Epithelial cell of proximal tubule (primary cell): ENCODE data around the gene UNC13C. TPM values are rescaled to one million over a fixed set of nuclear protein-coding genes. Genes with fewer than 3 reads are reported as not detected.
"Not testable (repeated sequence)": the region's sequence is repeated elsewhere in the genome, so short reads cannot be mapped to it uniquely, and the experiment has no call there.

ENCODE experiments used
- DNase-seq: peaks from one replicate; pipeline ENCODE4 v3.0.0-alpha.2; 2011; ENCODE audit warnings: low read depth
- H3K4me3 ChIP-seq: 2 replicates; pipeline ENCODE4 v1.5.1; 2011; ENCODE audit warnings: low read depth, mild to moderate bottlenecking, low read length
- CTCF ChIP-seq: conservative IDR thresholded peaks from 2 replicates; pipeline ENCODE4 v1.5.1; 2012; ENCODE audit warnings: low read depth, mild to moderate bottlenecking, low read length
- total RNA-seq: library from RNA; depleted of rRNA; stranded (reverse); fragments of >200 nt; gene quantifications from 2 replicates; pipeline ENCODE4 v1.2.3, GENCODE V29; 2015

The UNC13C gene
- 0.06 and 0.29 TPM in 2 replicates for total RNA-seq

- H3K4me3 ChIP-seq = peak within 1 kb of the TSS; percentile 46
- no peak for TF ChIP-seq CTCF
- DNase-seq = no peak
These were observed at the start of gene UNC13C for GRCh38 chr15:53978253-53978906. Gene UNC13C, plus strand, starts transcription at chr15:53978441. Its CDS starts 34,463 bp downstream, at chr15:54012904.

- TF ChIP-seq CTCF = no peak
- DNase-seq = no peak
- H3K4me3 ChIP-seq = no peak overlapping the region
These were observed 42.1 kb upstream of the UNC13C start for GRCh38 chr15:53936137-53936536.

GRCh38 chr15:53937632-53938031 lies 40.6 kb upstream of the UNC13C start:
- H3K4me3 ChIP-seq, DNase-seq: not testable (repeated sequence)

GRCh38 chr15:53950572-53950971 lies 27.7 kb upstream of the UNC13C start:
- DNase-seq = no peak
- no peak overlapping the region for H3K4me3 ChIP-seq
- no peak for TF ChIP-seq CTCF

- TF ChIP-seq CTCF = no peak
- no peak overlapping the region for H3K4me3 ChIP-seq
- no peak for DNase-seq
These were observed 22.8 kb upstream of the UNC13C start for GRCh38 chr15:53955396-53955795.

GRCh38 chr15:53962646-53963561 lies 15.3 kb upstream of the UNC13C start:
- DNase-seq = no peak

More at GRCh38 chr15:53962646-53963561, 15.3 kb upstream of the UNC13C start:
- no peak overlapping the region for H3K4me3 ChIP-seq
- TF ChIP-seq CTCF = peak; percentile 76
